Naive B cell (primary cell): Measurements from ENCODE around the gene MYH16. TPM values are rescaled to one million over a fixed set of nuclear protein-coding genes. Genes with fewer than 3 reads are reported as not detected.
"Not testable (repeated sequence)": the region's sequence is repeated elsewhere in the genome, so short reads cannot be mapped to it uniquely, and the experiment has no call there.

ENCODE experiments used
- ATAC-seq, 2 donors: fragments of 150-1000 bp; cut with Tn5 transposase; 2 replicates each; pipeline ENCODE4 v1.10.0; 2021; ENCODE audit warnings: low read depth in 2 of 2, mild to moderate bottlenecking in 2 of 2, moderate library complexity in 2 of 2
- DNase-seq: peaks from one replicate; pipeline ENCODE4 v3.0.0; 2022
- H3K27ac Mint-ChIP-seq, 6 donors: one replicate each; pipeline ENCODE4 v1.8.0; 2020 to 2022; ENCODE audit warnings: mild to moderate bottlenecking in 6 of 6, mixed read lengths in 6 of 6, moderate library complexity in 5 of 6, inconsistent platforms in 2 of 6
- H3K27me3 Mint-ChIP-seq, 3 donors: one replicate each; pipeline ENCODE4 v1.8.0; 2021 to 2022; ENCODE audit warnings: mixed read lengths in 3 of 3, mild to moderate bottlenecking in 1 of 3
- H3K36me3 Mint-ChIP-seq, 2 donors: one replicate each; pipeline ENCODE4 v1.8.0; 2020 to 2022; ENCODE audit warnings: mixed read lengths in 2 of 2, inconsistent platforms in 1 of 2, mild to moderate bottlenecking in 1 of 2
- H3K4me1 Mint-ChIP-seq, 3 donors: one replicate each; pipeline ENCODE4 v1.8.0; 2020 to 2022; ENCODE audit warnings: mixed read lengths in 3 of 3, inconsistent platforms in 1 of 3, mild to moderate bottlenecking in 1 of 3, moderate library complexity in 1 of 3
- H3K4me3 Mint-ChIP-seq, 8 donors: one replicate each; pipeline ENCODE4 v1.8.0; 2020 to 2022; ENCODE audit warnings: mild to moderate bottlenecking in 8 of 8, mixed read lengths in 8 of 8, moderate library complexity in 8 of 8, inconsistent platforms in 2 of 8
- H3K9me3 Mint-ChIP-seq, 7 donors: one replicate each; pipeline ENCODE4 v1.8.0; 2020 to 2022; ENCODE audit warnings: mixed read lengths in 7 of 7, mild to moderate bottlenecking in 5 of 7, inconsistent platforms in 2 of 7, moderate library complexity in 1 of 7
- polyA plus RNA-seq, 6 donors: library from polyadenylated mRNA; unstranded; fragments of 300-500 nt; fragmentation: Illumina TruSeq; gene quantifications; one replicate each; pipeline ENCODE4 v1.2.3, GENCODE V29; 2021; ENCODE audit warnings: low read depth in 6 of 6

The MYH16 gene
- polyA plus RNA-seq, 6 donors from 2014 or later: not detected

DNA sequence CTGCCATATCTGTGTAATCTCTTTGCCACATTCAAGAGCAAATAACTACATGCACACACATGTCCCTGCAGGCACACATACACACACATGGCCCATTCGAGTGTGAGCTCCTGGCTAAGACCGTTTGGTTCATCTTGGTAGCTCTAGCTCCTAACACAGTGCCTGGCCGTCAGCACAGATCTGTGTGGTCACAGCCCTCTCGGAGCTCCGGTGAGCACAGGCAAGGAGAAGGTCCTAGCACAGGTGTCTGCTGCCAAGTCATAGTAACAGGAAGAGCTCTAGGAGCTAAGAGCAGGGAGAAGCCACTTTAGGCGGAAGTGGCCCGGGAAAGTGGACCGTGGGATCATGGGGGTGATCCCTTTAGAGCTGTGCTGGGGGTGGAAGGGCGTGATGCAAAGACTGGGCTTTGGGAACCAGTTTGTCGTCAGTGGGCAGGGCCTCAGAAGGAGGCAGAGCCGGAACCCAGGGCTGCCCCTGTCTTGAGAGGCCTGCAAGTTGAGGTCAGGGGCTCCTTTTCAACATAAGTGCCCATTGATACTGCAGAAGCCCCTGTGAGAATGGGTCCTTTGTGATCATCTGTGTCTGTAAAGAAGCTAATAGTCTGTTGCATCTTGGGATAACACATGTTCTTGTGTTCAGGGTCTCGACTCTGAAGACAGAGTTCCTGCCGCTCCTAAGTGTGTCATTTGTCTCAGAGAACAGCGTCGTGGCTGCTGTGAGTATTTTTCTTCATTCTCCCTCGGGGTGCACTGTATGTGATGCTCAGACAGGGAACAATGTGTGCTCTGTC is 85.3 kb downstream of the MYH16 start:
- no peak for ATAC-seq
- peaks cover 0 to 3% (median 0%) of the 10 kb centered on the region in 3 donors for H3K4me1 Mint-ChIP-seq
- no peak for DNase-seq
- peak overlapping the region in 1 of 8 donors; percentile 53 for H3K4me3 Mint-ChIP-seq
- no peaks in the 10 kb centered on the region for H3K27me3 Mint-ChIP-seq
- H3K36me3 Mint-ChIP-seq: peaks cover 8 to 18% of the 10 kb centered on the region in 2 donors
- no peaks in the 10 kb centered on the region for H3K9me3 Mint-ChIP-seq
- peak overlapping the region in 1 of 6 donors; percentile 71 for H3K27ac Mint-ChIP-seq

DNA sequence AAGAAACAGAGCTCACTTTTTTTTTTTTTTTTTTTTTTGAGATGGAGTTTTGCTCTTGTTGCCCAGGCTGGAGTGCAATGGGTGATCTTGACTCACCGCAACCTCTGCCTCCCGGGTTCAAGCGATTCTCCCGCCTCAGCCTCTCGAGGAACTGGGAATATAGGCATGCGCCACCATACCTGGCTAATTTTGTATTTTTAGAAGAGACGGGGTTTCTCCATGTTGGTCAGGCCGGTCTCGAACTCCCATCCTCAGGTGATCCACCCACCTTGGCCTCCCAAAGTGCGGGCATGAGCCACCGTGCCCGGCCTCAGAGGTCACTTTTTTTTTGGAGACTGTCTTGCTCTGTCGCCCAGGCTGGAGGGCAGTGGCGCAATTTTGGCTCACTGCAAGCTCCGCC is 85.9 kb downstream of the MYH16 start:
- Mint-ChIP-seq H3K36me3 (peaks cover 8 to 18% of the 10 kb centered on the region in 2 donors), H3K27ac (peak overlapping the region in 1 of 6 donors; percentile 19)

DNA sequence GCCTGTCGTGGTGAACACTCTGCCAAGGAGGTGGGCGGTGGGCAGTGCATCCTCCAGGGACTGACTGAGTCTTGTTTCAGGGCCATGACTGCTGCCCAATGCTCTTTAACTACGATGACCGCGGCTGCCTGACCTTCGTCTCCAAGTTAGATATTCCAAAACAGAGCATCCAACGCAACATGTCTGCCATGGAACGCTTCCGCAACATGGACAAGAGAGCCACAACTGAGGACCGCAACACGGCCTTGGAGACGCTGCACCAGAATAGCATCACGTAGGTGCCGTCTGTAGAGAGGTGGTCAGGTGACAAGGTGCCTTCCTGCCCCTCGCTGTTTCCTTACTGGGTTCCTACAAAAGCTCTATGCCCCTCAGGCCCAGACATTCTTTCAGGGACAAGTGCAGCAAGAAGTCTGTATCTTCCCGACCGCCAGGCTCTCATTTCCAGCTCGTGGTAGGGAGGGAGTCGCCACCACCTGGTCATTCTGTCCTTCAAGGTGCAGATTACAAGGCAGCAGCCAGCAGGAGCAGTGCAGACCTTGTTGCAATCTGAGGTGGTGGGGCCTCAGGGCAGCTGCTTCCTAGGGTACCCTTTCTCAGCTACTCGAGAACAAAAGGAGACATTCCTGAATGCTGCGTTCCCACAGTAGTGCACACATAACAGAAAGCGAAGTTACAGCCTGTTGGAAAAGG is 87.0 kb downstream of the MYH16 start:
- Mint-ChIP-seq H3K27me3 (no peaks in the 10 kb centered on the region), H3K36me3 (peaks cover 8 to 18% of the 10 kb centered on the region in 2 donors), H3K4me1 (peaks cover 0 to 4% (median 0%) of the 10 kb centered on the region in 3 donors), H3K4me3 (no peak overlapping the region), H3K9me3 (no peaks in the 10 kb centered on the region), H3K27ac (peak overlapping the region in 1 of 6 donors; percentile 70)
- ATAC-seq (no peak), DNase-seq (no peak)

More for the DNA sequence above, 85.9 kb downstream of the MYH16 start:
- H3K9me3 Mint-ChIP-seq, H3K4me3 Mint-ChIP-seq, ATAC-seq, DNase-seq, H3K27me3 Mint-ChIP-seq, H3K4me1 Mint-ChIP-seq: not testable (repeated sequence)

Other genes starting within 250 kb of the MYH16 start
- 1 to 10 TPM in 5 of 6 donors, under 1 TPM in 1; 0.82 to 3.3 (median 1.7) TPM for gene SMURF1, start 128.7 kb upstream of the MYH16 start, polyA plus RNA-seq
- not detected for gene KPNA7, start 64.7 kb upstream of the MYH16 start, polyA plus RNA-seq
- gene ARPC1A, start 53.1 kb downstream of the MYH16 start, polyA plus RNA-seq: 100 to 1,000 TPM in 2 of 6 donors, 10 to 100 TPM in 4; 49.5 to 109 (median 91.8) TPM
- 100 to 1,000 TPM; 434 to 595 (median 483) TPM for gene ARPC1B, start 101.9 kb downstream of the MYH16 start, polyA plus RNA-seq
- gene PDAP1, start 135.8 kb downstream of the MYH16 start, polyA plus RNA-seq: 10 to 100 TPM; 23.3 to 28.5 (median 25.7) TPM
- 100 to 1,000 TPM; 129 to 201 (median 182) TPM for gene BUD31, start 136.1 kb downstream of the MYH16 start, polyA plus RNA-seq
- 1 to 10 TPM; 2.3 to 6.3 (median 3.5) TPM for gene PTCD1, start 166.0 kb downstream of the MYH16 start, polyA plus RNA-seq
- gene CPSF4, start 166.1 kb downstream of the MYH16 start, polyA plus RNA-seq: 10 to 100 TPM; 21.5 to 51.4 (median 24.5) TPM
- gene ATP5MF, start 193.3 kb downstream of the MYH16 start, polyA plus RNA-seq: 100 to 1,000 TPM; 341 to 412 (median 366) TPM
- 1 to 10 TPM; 6.3 to 9.4 (median 7.0) TPM for gene ZNF789, start 200.1 kb downstream of the MYH16 start, polyA plus RNA-seq
- gene ZNF394, start 227.4 kb downstream of the MYH16 start, polyA plus RNA-seq: 10 to 100 TPM; 47.3 to 71.6 (median 64.5) TPM
- 1 to 10 TPM; 2.8 to 8.1 (median 4.2) TPM for gene ZKSCAN5, start 231.8 kb downstream of the MYH16 start, polyA plus RNA-seq